Measurements from ENCODE around the gene ADRA2A.

- no peak for TF ChIP-seq EZH2 (IDR thresholded peaks at IDR 0.05; ENCODE audit: insufficient read depth, poor library complexity, severe bottlenecking)
- TF ChIP-seq EZH2phosphoT487 (IDR thresholded peaks at IDR 0.05; ENCODE audit: insufficient read depth, low read depth) = no peak
Observed at GRCh38 chr10:111076682-111077478, at the start of gene ADRA2A.
